CD4-positive, alpha-beta T cell treated with Interleukin-17A for 4 hours (primary cell): ENCODE results near the gene KCNK15.

ENCODE experiments used
- DNase-seq: peaks from one replicate; pipeline ENCODE4 v3.0.0-alpha.2; 2020; ENCODE audit warnings: mixed read lengths

Gene KCNK15

GRCh38 chr20:44736170-44737021, 9.3 kb upstream of the KCNK15 start:
- peak; percentile 38 for DNase-seq

- no peak for DNase-seq
Observed at GRCh38 chr20:44737116-44737515, 8.5 kb upstream of the KCNK15 start.

GRCh38 chr20:44738813-44739477, 6.7 kb upstream of the KCNK15 start:
- peak; percentile 54 for DNase-seq

GRCh38 chr20:44739942-44740341, 5.7 kb upstream of the KCNK15 start:
- no peak for DNase-seq

- no peak for DNase-seq
Observed at GRCh38 chr20:44742304-44743079, 3.2 kb upstream of the KCNK15 start.

GRCh38 chr20:44743080-44743701, 2.5 kb upstream of the KCNK15 start:
- DNase-seq, result no peak

GRCh38 chr20:44743916-44744655, 1.6 kb upstream of the KCNK15 start:
- DNase-seq, result no peak

GRCh38 chr20:44745122-44745597, 505 bp upstream of the KCNK15 start:
- DNase-seq, result no peak

GRCh38 chr20:44746367-44747165, 901 bp downstream of the KCNK15 start:
- DNase-seq, result no peak

- peak; percentile 65 for DNase-seq
Observed at GRCh38 chr20:44747166-44748004, 1.7 kb downstream of the KCNK15 start.

GRCh38 chr20:44748005-44748370, 2.3 kb downstream of the KCNK15 start:
- DNase-seq, result no peak

GRCh38 chr20:44750081-44750805, 4.6 kb downstream of the KCNK15 start:
- peak; percentile 17 for DNase-seq

- DNase-seq, result no peak
Observed at GRCh38 chr20:44752099-44752931, 6.7 kb downstream of the KCNK15 start.

- DNase-seq, result no peak
Observed at GRCh38 chr20:44754554-44754953, 8.9 kb downstream of the KCNK15 start.

GRCh38 chr20:44756011-44756688, 10.5 kb downstream of the KCNK15 start:
- DNase-seq, result no peak

- DNase-seq, result no peak
Observed at GRCh38 chr20:44756956-44757355, 11.3 kb downstream of the KCNK15 start.

- DNase-seq, result no peak
Observed at GRCh38 chr20:44758247-44759101, 12.8 kb downstream of the KCNK15 start.
